Spinal cord (tissue), 10 donors: ENCODE results near the gene ENKUR. TPM values are rescaled to one million over a fixed set of nuclear protein-coding genes. Genes with fewer than 3 reads are reported as not detected.

ENCODE experiments used
- DNase-seq, 6 donors: peaks; one replicate each; pipeline versions ENCODE4 v3.0.0 to v3.0.0-alpha.2; 2013 to 2015; ENCODE audit warnings: low spot score in 6 of 6, low read depth in 4 of 6
- H3K27ac ChIP-seq: one replicate; pipeline ENCODE4 v1.5.1; 2013; ENCODE audit warnings: low read depth, low read length, control low read depth
- H3K27me3 ChIP-seq: one replicate; pipeline ENCODE4 v1.6.1; 2013; ENCODE audit warnings: low read length; ENCODE audit not compliant: control insufficient read depth, insufficient read depth
- H3K36me3 ChIP-seq: one replicate; pipeline ENCODE4 v1.6.1; 2013; ENCODE audit warnings: low read length; ENCODE audit not compliant: control insufficient read depth, insufficient read depth
- H3K4me1 ChIP-seq: one replicate; pipeline ENCODE4 v1.6.1; 2013; ENCODE audit warnings: low read length; ENCODE audit not compliant: control insufficient read depth, insufficient read depth
- H3K4me3 ChIP-seq: one replicate; pipeline ENCODE4 v1.5.1; 2013; ENCODE audit warnings: low read depth, low read length, control low read depth
- H3K9me3 ChIP-seq: one replicate; pipeline ENCODE4 v1.6.1; 2013; ENCODE audit warnings: low read length; ENCODE audit not compliant: control insufficient read depth, insufficient read depth
- WGBS: methylation state at CpG from one replicate; pipeline ENCODE4 v1.1.5; 2013; ENCODE audit warnings: missing lambda C conversion rate; ENCODE audit not compliant: insufficient coverage; 5-methylcytosine and 5-hydroxymethylcytosine counted together
- polyA plus RNA-seq, 2 donors: library from polyadenylated mRNA; unstranded; fragments of 120-200 nt; gene quantifications; one replicate each; pipeline ENCODE4 v1.2.1, GENCODE V29; 2013; ENCODE audit not compliant: insufficient read length in 2 of 2
- total RNA-seq, 2 donors: library from RNA; depleted of rRNA in 1 of 2; stranded (reverse); fragments of 120-200 nt in 1 of 2; fragments of >200 nt in 1 of 2; gene quantifications; one replicate each; pipeline versions ENCODE4 v1.2.3 to v1.2.4, GENCODE V29; 2013 to 2014
- donor health status: healthy.

Gene ENKUR
- total and polyA plus RNA-seq, 4 donors, result 10.5 to 21.2 (median 12.8) TPM

DNA sequence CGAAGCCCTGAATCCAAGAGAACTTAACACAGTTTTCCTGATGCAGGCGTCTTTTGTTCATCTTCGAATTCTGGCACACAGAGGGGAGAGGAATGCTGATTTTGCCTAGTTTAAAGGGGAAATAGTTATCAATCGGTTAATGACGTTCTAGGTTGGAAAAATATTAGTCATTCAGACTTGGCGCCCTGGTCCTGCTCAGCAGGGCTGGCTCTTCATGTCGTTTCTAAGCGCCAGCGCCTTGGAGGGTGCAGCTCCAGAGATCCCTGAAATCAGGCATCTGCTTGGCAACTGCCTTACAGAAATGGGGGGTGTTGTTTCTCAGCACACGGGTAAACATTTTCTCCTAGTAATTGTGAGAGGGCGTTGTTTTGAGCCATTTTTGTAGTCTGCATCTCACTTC, 62.3 kb downstream of the ENKUR start:
- Histone ChIP-seq H3K27ac (peak overlapping the region; percentile 72), H3K9me3 (no peaks in the 10 kb centered on the region), H3K4me1 (peaks cover 27% of the 10 kb centered on the region), H3K4me3 (peak overlapping the region; percentile 35), H3K27me3 (no peaks in the 10 kb centered on the region), H3K36me3 (no peaks in the 10 kb centered on the region)
- 48% methylated on average over 6 of the region's 11 CpGs for WGBS
- no peak for DNase-seq

- DNase-seq, result peak in 4 of 6 donors; percentile 43 to 89 (median 72)
- Histone ChIP-seq H3K4me3 (peak overlapping the region; percentile 35), H3K9me3 (no peaks in the 10 kb centered on the region), H3K4me1 (peaks cover 27% of the 10 kb centered on the region), H3K27me3 (no peaks in the 10 kb centered on the region), H3K27ac (peak overlapping the region; percentile 72), H3K36me3 (no peaks in the 10 kb centered on the region)
- 2% methylated on average over 45 of the region's 53 CpGs for WGBS
These were observed 63.0 kb downstream of the ENKUR start for GRCh38 chr10:24952707-24953645.

DNA sequence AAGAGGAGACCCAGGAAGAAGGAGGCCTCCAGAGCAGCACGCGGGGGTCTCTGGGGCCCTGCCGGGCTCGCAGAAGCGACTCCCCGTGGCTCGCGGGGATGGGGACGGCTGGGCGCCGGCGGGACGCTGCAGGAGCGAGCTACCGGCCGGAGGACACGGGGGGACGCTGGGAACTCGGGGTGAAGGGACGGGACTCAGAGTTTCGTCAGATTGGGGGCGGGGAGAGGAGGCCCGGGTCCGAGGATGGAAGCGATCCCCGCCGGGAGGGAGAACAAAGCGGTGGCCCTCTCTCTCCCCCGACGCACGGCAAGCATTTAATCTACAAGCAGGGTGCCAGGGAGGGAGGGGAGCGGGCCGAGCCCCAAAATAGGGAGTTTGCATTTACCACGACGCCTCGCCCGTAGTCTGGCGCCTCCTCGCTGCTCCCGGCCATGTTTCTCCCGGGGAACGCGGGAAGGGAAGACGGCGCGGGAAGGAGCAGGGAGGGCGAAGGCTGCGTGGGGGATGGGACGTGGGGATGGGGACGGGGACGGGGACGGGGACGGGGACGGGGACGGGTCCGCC, 63.7 kb downstream of the ENKUR start, which contains the start of gene PRTFDC1:
Gene PRTFDC1 (minus strand): TSS at position 464 of the 564 bp plus-strand sequence. CDS start 31 bp downstream, at position 433.
- Histone ChIP-seq H3K4me3 (peak within 1 kb of the TSS; percentile 60), H3K4me1 (peaks cover 31% of the 10 kb centered on the region), H3K36me3 (no peaks in the 10 kb centered on the region), H3K27ac (peak within 1 kb of the TSS; percentile 84), H3K9me3 (no peaks in the 10 kb centered on the region), H3K27me3 (no peaks in the 10 kb centered on the region)
- under 1% methylated on average over 45 of the region's 56 CpGs for WGBS
- DNase-seq, result peak in 3 of 6 donors; percentile 38 to 86 (median 40)

DNA sequence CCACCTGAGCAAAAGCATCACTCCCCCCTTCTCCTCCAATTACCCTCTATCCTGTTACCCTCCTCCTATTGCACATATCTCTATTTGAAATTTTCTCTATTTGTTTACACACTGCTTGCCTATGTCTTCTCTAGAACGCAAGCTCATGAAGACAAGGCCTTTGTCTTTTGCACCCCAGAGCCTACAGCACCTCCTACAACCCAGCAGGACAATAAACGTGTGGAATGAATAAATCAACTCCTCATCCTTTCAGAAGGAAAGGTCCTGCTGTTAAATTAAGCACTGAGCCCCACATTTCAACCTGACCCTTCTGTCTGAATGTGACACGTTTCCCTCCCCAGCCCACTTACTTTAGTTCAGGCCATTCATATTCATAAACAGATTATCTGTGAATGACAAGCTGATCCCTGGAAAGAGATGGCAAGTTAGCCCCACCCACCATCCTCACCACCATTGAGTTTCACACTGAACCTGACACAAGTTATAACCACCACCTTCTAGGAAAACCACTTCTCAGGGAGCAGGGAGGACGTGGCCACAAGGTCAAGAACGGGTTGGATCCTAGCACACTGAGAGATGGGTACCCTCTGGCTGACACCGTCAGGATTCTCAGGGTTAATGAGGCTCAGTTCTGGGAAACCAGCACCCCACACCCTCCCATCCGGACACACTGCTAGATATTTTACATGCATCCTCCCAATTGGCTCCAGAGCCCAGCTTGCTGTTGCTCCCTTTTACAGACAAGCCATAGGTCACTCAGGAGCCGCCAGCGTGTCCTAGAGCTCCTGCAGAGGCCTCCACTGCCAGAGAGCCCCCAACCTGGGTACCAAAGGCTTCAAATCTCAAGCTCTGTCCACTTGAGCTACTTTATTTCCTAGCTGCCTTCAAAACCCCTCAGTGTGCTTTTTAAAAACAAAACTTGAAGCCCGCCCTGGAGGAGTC, 64.5 kb downstream of the ENKUR start:
- peak overlapping the region; percentile 84 for H3K27ac ChIP-seq
- no peaks in the 10 kb centered on the region for H3K36me3 ChIP-seq
- H3K9me3 ChIP-seq, result no peaks in the 10 kb centered on the region
- DNase-seq, result peak in 3 of 6 donors; percentile 47 to 71 (median 70)
- WGBS, result 30% methylated on average over 9 of the region's 10 CpGs
- H3K4me1 ChIP-seq, result peaks cover 31% of the 10 kb centered on the region
- no peaks in the 10 kb centered on the region for H3K27me3 ChIP-seq
- H3K4me3 ChIP-seq, result peak overlapping the region; percentile 60

GRCh38 chr10:24950439-24950838, 65.5 kb downstream of the ENKUR start:
- H3K36me3 ChIP-seq, result no peaks in the 10 kb centered on the region
- 48% methylated on average over 4 of the region's 5 CpGs for WGBS
- no peaks in the 10 kb centered on the region for H3K9me3 ChIP-seq
- H3K27me3 ChIP-seq, result no peaks in the 10 kb centered on the region
- H3K4me1 ChIP-seq, result peaks cover 31% of the 10 kb centered on the region
- H3K4me3 ChIP-seq, result no peak overlapping the region
- H3K27ac ChIP-seq, result no peak overlapping the region
- DNase-seq, result no peak

- H3K27ac ChIP-seq, result no peak overlapping the region
These were observed 66.3 kb downstream of the ENKUR start for GRCh38 chr10:24949616-24950015.

DNA sequence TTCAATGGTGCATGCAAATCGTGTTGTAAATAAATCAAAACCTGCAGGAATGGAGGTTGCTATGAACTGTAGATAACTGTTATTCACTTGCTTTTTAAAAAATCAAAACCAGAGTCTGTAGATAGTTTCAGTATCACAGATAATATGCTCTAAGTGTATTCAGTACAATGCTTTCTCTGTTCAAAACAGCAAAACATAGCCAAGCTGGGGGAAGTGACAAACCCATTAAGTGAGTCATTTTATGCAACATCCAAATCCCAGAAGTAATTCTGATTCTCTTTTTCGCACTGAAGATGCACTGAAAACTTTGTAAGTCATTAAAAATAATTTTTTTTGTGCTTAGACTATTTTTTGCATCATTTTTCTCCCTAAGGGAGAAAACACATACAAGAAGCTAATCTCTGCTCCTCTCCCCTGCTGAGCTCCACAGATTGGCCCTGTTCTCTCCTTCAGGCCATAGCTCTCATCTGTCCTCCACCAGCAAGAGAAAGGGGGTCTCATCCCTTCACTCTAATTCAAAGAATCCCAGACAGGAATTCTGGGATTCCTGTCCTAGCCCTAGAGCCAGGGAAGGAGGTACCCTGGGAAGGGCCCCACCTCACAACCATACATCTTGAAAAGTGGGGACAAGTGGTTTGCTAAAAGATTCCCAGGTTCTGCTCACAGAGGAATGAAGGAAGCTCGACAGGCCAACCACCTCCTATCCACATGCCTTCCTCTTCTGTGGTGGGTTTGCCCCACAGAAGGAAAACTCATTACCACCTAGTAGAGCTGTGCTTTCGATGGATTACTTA, 68.5 kb downstream of the ENKUR start:
- no peaks in the 10 kb centered on the region for H3K9me3 ChIP-seq
- no peak overlapping the region for H3K4me3 ChIP-seq
- 60% methylated on average over 1 of the region's 4 CpGs for WGBS
- H3K27me3 ChIP-seq, result no peaks in the 10 kb centered on the region
- peak overlapping the region; percentile 69 for H3K27ac ChIP-seq
- DNase-seq, result peak in 1 of 6 donors; percentile 64
- peaks cover 20% of the 10 kb centered on the region for H3K4me1 ChIP-seq
- H3K36me3 ChIP-seq, result no peaks in the 10 kb centered on the region

More at GRCh38 chr10:24949616-24950015, 66.3 kb downstream of the ENKUR start:
- Histone ChIP-seq H3K27me3 (no peaks in the 10 kb centered on the region), H3K4me1 (peaks cover 31% of the 10 kb centered on the region), H3K4me3 (no peak overlapping the region), H3K36me3 (no peaks in the 10 kb centered on the region), H3K9me3 (no peaks in the 10 kb centered on the region)
- 75% methylated on average over 2 of the region's 3 CpGs for WGBS
- DNase-seq, result no peak

GRCh38 chr10:24944512-24945255, 71.3 kb downstream of the ENKUR start:
- no peak overlapping the region for H3K4me3 ChIP-seq
- H3K4me1 ChIP-seq, result peaks cover 5% of the 10 kb centered on the region
- no peaks in the 10 kb centered on the region for H3K36me3 ChIP-seq
- no peaks in the 10 kb centered on the region for H3K9me3 ChIP-seq
- H3K27ac ChIP-seq, result no peak overlapping the region
- no peak for DNase-seq
- WGBS, result 85% methylated on average over 9 of the region's 11 CpGs
- no peaks in the 10 kb centered on the region for H3K27me3 ChIP-seq
